ENCODE results near the gene TRIP13. TPM values are rescaled to one million over a fixed set of nuclear protein-coding genes. Genes with fewer than 3 reads are reported as not detected.
"Not testable (repeated sequence)": the region's sequence is repeated elsewhere in the genome, so short reads cannot be mapped to it uniquely, and the experiment has no call there.

Gene TRIP13
- total RNA-seq, 4 donors from 2014 or later = 1.2 to 8.3 (median 3.5) TPM

DNA sequence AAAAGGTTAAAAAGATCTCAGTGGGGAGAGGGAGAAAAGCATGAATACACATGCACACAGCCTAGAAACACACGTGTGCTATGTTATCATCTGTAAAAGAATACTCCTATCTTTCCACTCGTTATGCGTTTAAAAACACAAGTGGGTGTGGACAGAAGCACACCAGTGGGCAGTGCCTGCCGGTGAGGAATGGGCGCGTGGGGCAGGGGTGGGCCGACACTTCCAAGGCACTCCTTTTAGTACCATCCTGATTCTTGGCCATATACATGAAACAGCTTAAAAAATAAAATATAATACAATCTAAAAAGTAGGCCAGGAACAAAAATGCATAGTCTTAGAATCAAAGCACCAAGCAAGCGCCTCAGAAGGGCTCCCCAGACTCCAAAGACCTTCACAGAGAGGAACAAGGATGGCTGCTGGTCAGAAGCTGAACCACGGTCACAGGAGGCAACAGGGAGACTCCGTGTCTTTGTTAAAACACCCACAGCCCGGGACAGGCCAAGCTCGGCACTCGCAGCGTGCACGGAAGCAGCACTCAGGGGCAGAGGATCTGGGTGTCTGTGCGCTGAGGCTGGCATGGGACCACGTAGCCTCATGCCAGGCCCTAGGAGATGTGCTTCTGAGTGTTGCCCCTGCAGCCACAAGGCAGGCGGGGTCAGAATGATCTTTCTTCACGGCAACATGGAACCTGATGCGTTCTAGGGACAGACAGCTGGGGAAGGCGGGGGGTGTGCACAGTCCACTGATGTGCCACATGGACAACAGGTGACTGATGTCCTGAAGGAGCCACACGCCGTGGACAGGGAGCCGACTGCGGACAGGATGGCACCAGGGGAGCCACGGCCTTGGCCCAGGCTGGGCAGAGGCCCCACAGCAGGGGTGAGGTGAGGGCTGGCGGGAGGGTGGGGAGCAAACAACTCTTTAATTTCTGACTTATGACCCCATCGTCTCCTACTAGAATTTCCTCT, 16.0 kb upstream of the TRIP13 start:
- TF ChIP-seq, protein P1, sequence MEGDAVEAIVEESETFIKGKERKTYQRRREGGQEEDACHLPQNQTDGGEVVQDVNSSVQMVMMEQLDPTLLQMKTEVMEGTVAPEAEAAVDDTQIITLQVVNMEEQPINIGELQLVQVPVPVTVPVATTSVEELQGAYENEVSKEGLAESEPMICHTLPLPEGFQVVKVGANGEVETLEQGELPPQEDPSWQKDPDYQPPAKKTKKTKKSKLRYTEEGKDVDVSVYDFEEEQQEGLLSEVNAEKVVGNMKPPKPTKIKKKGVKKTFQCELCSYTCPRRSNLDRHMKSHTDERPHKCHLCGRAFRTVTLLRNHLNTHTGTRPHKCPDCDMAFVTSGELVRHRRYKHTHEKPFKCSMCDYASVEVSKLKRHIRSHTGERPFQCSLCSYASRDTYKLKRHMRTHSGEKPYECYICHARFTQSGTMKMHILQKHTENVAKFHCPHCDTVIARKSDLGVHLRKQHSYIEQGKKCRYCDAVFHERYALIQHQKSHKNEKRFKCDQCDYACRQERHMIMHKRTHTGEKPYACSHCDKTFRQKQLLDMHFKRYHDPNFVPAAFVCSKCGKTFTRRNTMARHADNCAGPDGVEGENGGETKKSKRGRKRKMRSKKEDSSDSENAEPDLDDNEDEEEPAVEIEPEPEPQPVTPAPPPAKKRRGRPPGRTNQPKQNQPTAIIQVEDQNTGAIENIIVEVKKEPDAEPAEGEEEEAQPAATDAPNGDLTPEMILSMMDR (IDR thresholded peaks at IDR 0.05) = no peak
- TF ChIP-seq POLR2A (IDR thresholded peaks at IDR 0.05) = no peak
- H3K4me1 ChIP-seq = no peaks in the 10 kb centered on the region
- H3K27me3 ChIP-seq = no peaks in the 10 kb centered on the region
- H3K4me3 ChIP-seq = no peak overlapping the region
- no peak overlapping the region for H3K27ac ChIP-seq
- DNase-seq = no peak
- H3K36me3 ChIP-seq = peaks cover 0 to 78% (median 0%) of the 10 kb centered on the region in 3 donors
- no peaks in the 10 kb centered on the region for H3K9me3 ChIP-seq

DNA sequence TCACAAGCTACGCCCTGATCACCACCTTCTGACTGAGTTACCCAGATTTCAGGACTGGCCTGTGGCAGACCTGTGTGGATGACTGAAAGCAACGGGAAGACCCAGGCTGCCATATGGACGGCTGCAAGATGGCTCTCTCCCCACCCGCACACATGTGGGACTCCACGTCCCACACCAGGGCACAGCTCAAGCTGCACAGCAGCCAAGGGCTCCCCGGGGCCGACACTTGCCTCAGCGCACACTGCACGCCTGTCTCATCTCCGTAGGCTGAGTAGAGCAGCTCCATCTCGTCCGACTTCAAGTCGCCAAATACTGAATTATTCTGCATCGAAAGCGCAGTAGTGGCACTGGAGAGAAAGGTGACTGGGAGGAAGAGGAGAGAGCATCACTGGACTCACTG, 14.6 kb upstream of the TRIP13 start:
- H3K4me3 ChIP-seq = no peak overlapping the region
- peaks cover 0 to 75% (median 0%) of the 10 kb centered on the region in 3 donors for H3K36me3 ChIP-seq
- no peaks in the 10 kb centered on the region for H3K4me1 ChIP-seq
- TF ChIP-seq POLR2A (IDR thresholded peaks at IDR 0.05) = no peak
- TF ChIP-seq, protein P1 (IDR thresholded peaks at IDR 0.05) = no peak
- DNase-seq = no peak
- no peaks in the 10 kb centered on the region for H3K9me3 ChIP-seq
- no peak overlapping the region for H3K27ac ChIP-seq
- no peaks in the 10 kb centered on the region for H3K27me3 ChIP-seq

DNA sequence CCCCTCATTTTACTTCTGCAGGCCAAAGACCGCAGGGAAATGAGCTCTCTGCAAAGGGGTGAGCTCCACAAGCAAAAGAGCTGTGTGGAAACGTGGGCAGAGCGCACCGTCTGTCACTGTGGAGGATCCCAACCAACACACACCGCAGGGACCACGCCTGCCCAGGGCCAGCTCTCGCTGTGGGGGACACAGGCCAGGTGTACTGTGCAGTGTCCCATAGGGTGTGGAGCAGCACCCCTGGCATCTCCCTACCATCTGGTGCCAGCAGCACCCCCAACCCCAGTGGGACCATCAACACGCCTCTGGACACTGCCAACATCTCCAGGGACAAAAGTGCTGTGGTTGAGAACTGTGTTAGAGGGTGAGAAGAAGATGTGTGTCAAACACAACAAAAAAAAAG, 14.0 kb upstream of the TRIP13 start:
- not testable (repeated sequence) for H3K4me1 ChIP-seq, H3K4me3 ChIP-seq, H3K27me3 ChIP-seq, H3K27ac ChIP-seq, H3K9me3 ChIP-seq, DNase-seq
- H3K36me3 ChIP-seq = peaks cover 0 to 76% (median 0%) of the 10 kb centered on the region in 3 donors

DNA sequence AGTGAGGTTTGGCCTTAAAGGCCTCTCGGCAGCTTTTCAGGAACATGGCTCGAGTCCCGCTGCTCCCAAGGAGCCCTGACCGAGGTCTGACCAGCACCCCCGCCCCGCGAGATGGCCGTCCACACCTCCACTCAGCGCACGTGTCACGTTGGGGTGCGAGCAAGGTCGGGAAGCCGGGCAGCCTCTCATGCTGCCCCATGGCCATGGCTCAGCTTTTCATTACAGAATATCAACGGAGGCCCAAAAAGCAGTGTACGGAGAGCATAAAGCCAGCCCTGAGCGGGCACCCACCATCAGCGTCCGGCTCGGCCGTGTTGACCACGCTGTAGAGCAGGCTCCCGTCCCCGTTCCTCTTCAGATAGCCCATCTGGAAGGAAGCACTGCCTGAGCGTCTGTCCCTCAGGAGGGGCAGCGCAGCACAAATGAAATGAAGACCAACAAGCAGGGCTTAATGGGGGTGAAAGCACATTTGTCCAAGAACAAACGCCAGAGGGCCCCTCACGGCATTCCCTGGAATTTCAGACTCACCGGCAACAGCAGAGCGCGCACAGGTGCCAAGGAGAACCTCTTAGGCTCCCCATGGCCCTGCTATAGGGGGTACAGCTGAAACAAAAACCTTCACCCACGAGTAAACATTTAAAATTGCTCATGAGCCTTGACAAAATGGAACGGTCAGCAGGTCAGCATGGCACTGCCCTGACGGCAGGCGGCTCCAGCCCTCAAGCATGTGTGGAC, 11.7 kb upstream of the TRIP13 start:
- Histone ChIP-seq H3K4me1 (no peaks in the 10 kb centered on the region), H3K27me3 (no peaks in the 10 kb centered on the region), H3K4me3 (no peak overlapping the region), H3K27ac (no peak overlapping the region), H3K9me3 (no peaks in the 10 kb centered on the region), H3K36me3 (peaks cover 0 to 76% (median 0%) of the 10 kb centered on the region in 3 donors)
- DNase-seq = peak in 1 of 3 donors; percentile 44
- TF ChIP-seq, protein P1 (IDR thresholded peaks at IDR 0.05) = no peak
- no peak for TF ChIP-seq POLR2A (IDR thresholded peaks at IDR 0.05)

DNA sequence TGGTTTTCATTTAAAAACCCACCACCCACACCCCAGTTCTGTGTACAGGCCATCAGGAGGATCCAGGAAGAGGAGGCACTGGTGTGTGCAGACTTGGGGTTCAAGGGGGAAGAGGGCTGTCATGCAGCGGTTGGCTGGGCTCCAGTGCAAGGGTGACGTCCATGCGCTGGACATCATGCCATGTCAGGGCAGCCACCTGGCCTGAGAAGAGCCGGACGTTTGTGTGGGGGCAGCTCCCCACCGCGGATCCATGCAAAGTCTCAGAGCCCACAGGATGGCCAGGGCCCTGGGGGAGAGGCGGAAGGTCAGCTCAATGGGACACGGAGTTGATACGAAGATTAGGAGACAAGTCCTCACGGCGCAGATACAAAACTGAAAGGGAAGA, 11.1 kb upstream of the TRIP13 start:
- DNase-seq = no peak
- no peaks in the 10 kb centered on the region for H3K4me1 ChIP-seq
- no peak overlapping the region for H3K27ac ChIP-seq
- H3K4me3 ChIP-seq = no peak overlapping the region
- peaks cover 0 to 76% (median 0%) of the 10 kb centered on the region in 3 donors for H3K36me3 ChIP-seq
- no peaks in the 10 kb centered on the region for H3K9me3 ChIP-seq
- TF ChIP-seq, protein P1 (IDR thresholded peaks at IDR 0.05) = no peak
- no peak for TF ChIP-seq POLR2A (IDR thresholded peaks at IDR 0.05)
- no peaks in the 10 kb centered on the region for H3K27me3 ChIP-seq

Data from Peyer's patch (tissue), 4 donors.